Activated CD8-positive, alpha-beta memory T cell treated with anti-CD3 and anti-CD28 coated beads, Interleukin-2, amount 50 U/mL, for 1 hour (primary cell): ENCODE measurements around the gene ERBB4.

Source experiments
- DNase-seq: peaks from one replicate; pipeline ENCODE4 v3.0.0-alpha.2; 2020; ENCODE audit errors: extremely low read depth

Gene ERBB4

DNA sequence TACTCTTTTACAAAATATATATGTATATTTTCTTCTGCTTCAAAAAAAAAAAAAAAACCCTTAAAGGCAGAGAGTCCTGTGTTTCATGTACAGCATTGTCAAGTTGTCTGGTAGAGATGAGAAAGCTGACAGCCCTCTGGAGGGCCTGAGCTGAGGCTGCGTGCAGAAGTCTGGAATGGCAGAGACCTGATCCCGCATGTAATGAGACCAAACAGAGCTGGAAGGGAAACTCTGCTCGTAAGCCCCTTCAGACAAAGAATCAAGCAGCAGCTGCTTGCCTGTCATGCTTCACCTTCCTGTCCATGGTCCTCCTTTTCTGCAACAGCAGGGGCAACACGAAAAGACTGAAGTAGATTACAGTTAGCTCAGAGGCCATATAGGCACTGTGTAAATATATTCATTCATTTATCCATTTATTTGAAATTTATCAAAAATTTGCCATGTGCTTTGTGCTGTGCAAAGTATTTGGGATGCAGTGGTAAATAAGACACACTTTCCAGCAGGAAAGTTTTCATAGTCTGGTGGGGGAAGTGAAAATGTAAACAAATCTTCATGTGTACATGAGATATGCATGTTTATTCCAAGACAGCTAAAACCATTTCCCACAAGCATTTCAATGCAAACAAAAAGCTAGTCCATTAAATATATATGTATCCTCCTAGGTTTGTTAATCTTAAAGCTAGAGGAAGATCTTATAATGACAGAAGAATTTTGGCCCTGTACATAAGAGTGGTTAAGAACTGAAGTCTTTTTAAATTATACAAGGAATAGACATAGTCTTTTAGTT lies 1069.5 kb downstream of the ERBB4 start:
- DNase-seq: no peak

GRCh38 chr2:211468217-211468616 lies 1070.4 kb downstream of the ERBB4 start:
- DNase-seq: no peak

GRCh38 chr2:211463397-211463796 lies 1075.2 kb downstream of the ERBB4 start:
- DNase-seq: no peak

DNA sequence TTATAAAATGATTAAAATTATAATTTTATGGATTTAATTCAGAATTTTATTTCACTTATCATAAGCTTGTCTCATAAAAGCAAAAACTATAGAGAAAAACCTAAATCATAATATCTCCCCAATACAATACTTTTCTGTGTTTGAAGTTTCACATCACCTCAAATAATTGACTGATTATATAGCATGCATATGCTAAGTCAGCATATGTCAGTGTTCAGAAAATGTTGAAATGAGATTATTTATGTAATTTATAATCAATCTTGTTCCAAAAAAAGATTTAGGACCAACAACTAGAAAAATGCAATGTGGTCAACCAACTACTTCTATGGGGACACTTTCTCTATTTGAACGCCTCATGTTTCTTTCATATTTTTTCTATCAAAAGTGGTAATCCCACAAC lies 1079.6 kb downstream of the ERBB4 start:
- DNase-seq: no peak

- DNase-seq: no peak
These were observed 1081.3 kb downstream of the ERBB4 start for GRCh38 chr2:211457325-211457724.

DNA sequence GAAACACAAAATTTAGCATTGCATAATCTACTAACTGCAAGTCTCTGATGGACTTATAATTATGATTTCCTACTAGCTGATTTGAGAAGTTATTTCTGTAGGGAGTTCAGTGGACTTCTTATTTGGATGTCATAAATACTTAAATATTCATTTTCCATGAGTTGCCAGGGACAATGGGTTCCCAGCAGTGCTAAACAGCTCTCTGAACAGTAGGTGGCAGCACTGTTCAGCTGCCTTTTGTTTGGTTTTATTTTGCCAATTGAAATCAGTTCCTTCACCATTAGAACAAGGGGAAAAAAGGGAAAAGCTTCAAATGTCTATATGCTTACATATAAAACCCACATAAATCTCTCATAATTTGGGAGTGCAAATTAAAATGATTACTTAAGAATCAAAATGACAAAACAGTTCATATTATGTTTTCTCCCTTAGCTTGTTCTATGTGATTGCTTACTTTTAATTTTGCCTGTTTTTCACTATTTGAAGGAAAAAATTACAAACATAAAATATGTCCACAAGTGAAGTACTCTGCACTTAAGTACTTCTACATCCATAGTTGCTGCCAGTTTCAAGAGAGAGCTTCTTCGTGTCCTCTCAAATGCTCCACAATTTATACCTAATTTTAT lies 1083.3 kb downstream of the ERBB4 start:
- no peak for DNase-seq

DNA sequence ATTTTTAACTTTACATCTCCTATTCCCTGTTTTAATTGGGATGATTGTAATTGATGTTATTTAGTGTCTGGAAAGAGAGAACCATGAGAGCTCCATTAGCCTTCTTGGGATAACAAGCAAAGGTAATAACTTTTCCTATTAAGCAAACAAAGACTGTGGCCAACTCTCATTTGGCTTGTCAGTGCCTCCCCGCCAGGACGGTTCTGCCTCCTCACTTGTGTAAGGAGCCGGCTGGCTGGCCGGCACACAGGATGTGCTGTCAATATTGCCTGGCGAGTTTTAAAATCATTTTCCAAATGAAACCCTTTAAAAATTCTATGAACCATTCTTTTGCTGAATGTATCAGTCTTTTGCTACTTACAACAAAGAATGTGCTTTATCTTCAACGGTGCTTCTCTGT lies 1083.9 kb downstream of the ERBB4 start:
- DNase-seq: no peak

GRCh38 chr2:211453311-211453887 lies 1085.2 kb downstream of the ERBB4 start:
- no peak for DNase-seq

- no peak for DNase-seq
These were observed 1087.0 kb downstream of the ERBB4 start for GRCh38 chr2:211451642-211452041.

GRCh38 chr2:211449819-211450218 lies 1088.8 kb downstream of the ERBB4 start:
- DNase-seq: no peak

DNA sequence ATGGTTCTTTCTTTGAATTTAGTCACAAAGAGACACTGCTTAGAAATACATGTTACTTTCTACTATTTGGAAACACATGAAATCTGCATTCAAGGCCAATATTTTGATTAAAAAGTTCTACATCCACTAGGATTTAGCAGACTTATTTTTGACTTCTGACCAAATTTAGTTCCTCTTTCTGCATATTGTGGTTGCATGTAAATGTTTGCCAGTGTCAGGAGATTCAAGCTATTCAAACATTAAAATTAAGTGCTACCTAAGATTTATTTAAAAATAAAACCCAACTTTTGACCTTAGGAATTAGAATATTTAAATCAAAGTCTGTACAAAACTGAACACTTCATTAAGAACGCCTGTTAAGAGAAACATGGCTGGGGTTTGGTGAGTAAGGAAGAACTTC lies 1091.1 kb downstream of the ERBB4 start:
- no peak for DNase-seq

DNA sequence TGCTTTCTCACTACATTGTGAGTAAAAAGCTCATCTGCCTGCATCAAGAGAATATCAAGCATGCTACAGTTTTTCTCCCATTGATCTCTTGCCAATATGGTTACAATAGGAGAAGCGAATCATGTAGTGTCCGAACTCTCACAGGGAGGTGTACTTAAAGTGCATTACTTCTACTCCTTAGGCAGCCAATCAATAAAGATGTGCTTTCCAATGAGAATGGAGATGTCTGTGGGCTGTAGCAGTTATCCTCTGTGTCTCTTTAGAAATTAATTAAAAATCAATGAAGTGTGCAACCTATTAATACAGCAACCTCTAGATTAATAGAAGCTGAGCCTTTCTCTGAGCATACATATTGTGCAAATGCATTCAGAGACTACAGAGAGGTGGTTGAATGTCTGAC lies 1098.5 kb downstream of the ERBB4 start:
- DNase-seq: no peak

DNA sequence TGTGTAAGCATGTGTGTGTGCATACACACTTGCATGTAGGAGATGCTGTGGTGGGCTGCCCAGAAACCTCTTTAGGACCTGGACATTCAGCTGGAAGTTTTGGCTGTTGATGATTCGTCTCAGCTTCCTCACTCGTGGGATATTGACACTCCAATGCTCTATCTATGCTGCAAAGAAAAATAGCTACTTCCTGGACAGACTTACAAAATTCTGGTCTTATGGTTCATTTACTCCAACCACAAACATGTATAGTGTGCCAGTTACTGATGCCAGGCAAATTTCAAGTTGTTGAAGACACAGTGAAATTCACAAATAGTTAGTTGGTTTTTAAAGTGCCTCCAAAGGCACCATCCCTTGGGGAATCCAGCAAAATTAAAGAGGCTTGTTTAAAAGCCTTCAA lies 1099.6 kb downstream of the ERBB4 start:
- no peak for DNase-seq

DNA sequence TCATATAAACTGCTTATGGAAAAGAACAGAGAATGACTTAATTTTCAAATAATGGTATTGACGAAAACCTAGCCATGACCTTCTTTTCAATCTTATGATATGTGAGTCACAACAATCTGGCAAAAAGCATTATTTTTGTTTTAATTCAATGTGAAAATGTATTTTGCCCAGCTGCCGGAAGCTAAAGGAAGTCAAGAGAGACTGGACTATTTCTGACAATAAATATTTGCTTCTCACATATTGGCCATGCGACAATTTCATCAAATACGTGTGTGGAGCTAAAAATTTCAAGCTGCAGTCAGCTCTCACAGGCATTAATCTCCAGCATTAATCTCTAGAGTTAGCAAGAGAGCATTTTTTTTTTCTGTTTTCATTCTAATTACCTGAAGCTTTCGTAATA lies 1101.2 kb downstream of the ERBB4 start:
- no peak for DNase-seq

DNA sequence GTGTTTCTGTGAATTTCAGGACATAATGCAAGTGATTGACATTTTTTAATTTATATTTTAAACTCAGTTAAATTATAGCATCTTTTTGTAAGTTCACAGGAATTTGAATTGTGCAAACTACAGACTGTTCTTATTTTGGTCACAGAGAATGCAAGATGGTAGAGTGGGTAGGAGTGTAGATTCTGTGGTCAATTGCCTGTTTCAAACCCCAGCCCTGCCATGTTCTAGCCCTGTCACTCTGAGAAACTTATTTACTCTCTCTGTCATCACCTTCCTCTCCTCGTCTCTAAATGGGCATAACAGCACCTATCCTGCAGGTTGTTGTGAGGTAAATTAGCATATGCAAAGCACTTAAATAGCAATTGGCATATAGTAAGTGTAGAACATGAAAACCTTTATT lies 1102.4 kb downstream of the ERBB4 start:
- DNase-seq: no peak

DNA sequence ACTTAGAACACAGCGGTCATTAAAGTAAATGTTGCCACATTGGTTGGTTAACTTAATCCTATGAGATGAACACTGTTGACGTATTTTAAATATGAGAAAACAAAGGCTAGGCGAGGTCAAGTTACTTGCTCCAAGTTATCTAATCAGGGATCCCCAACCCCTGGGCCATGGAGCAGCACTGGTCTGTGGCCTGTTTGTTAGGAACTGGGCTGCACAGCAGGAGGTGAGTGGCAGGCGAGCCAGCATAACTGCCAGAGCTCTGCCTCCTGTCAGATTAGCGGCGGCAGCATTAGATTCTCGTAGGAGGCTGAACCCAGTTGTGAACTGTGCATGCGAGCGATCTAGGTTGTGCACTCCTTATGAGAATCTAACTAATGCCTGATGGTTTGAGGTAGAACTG lies 1103.3 kb downstream of the ERBB4 start:
- no peak for DNase-seq

DNA sequence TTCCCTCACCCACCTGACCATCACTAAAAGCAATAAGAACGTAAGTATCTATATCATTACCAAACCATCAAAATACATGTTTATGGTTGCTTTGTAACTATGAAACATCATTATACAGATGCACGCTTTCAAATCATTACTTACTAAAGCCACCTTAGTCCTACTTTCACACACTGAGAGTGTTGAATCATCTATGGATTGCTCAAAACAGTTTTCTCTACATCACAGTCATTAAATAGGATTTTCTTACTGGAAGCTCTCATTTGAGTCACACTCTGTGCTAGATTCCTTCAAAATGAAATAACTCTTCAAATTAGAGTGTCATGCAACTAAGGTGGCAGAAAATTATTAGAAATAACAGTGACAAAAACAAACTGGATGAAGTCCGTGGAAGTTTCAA lies 1103.8 kb downstream of the ERBB4 start:
- DNase-seq: no peak

GRCh38 chr2:211429256-211429920 lies 1109.2 kb downstream of the ERBB4 start:
- DNase-seq: no peak

GRCh38 chr2:211426240-211426639 lies 1112.4 kb downstream of the ERBB4 start:
- DNase-seq: no peak

DNA sequence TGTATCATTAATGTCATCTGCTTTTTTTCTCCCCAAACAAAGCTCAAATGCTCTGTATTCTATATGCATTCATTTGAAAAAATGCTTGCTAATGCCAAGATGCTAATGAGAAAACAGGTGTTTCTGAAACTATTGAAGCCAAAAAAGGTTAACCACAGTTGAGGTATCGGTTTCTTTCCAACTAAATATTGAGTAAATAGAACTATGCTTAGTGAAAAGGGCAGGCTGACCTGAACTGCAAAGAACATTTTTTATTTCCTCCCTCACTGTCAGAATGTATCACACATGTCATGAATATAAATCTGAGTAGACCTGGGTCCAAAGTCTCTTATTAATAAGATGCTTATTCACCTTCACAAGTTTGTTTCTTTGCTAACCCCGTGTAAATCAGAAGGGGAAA lies 1115.6 kb downstream of the ERBB4 start:
- DNase-seq: no peak

DNA sequence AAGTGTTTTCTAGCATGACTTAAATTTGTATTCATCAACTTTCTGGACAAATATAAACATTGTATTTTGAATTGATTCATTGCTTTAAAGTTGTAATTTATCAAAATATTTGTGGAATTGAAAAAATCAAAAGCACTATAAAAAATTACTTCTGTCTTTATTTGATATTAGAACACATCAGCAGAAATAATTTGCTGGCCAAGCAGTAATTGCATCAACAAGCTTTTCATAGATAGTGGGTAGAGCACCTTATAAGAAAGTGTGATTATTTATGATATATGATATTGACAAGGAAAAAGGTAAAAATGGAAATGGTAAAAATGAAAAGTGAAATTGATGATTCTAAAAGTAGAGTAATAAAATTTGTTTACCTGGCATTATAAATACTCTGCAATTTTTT lies 1121.1 kb downstream of the ERBB4 start:
- no peak for DNase-seq

GRCh38 chr2:211416373-211416772 lies 1122.2 kb downstream of the ERBB4 start:
- no peak for DNase-seq

GRCh38 chr2:211413746-211414145 lies 1124.9 kb downstream of the ERBB4 start:
- no peak for DNase-seq
